Spleen (tissue), 11 donors: ENCODE data around the gene NKAIN2. TPM values are rescaled to one million over a fixed set of nuclear protein-coding genes. Genes with fewer than 3 reads are reported as not detected.

Source experiments
- DNase-seq: peaks from one replicate; pipeline ENCODE4 v3.0.0-alpha.2; 2020
- H3K27ac ChIP-seq, 8 donors: fragments of 200-600 bp; sonication (generic) in 7 of 8; 1 replicate in 4 of 8; 2 replicates in 4 of 8; pipeline versions ENCODE4 v1.5.0 to v1.8.0; 2016 to 2021; ENCODE audit warnings: inconsistent platforms in 4 of 8, mild to moderate bottlenecking in 4 of 8, moderate library complexity in 1 of 8
- H3K27me3 ChIP-seq, 7 donors: fragments of 200-600 bp; sonication (generic) in 6 of 7; replicated peaks in 1 of 7; 1 replicate in 4 of 7; 2 replicates in 3 of 7; pipeline versions ENCODE4 v1.5.0 to v1.8.0; 2016 to 2021; ENCODE audit warnings: inconsistent platforms in 3 of 7, mild to moderate bottlenecking in 1 of 7
- H3K36me3 ChIP-seq, 6 donors: fragments of 200-600 bp; sonication (generic) in 5 of 6; 1 replicate in 4 of 6; 2 replicates in 2 of 6; pipeline versions ENCODE4 v1.5.0 to v1.8.0; 2016 to 2021; ENCODE audit warnings: inconsistent platforms in 2 of 6
- H3K4me1 ChIP-seq, 6 donors: fragments of 200-600 bp; sonication (generic) in 5 of 6; 1 replicate in 3 of 6; 2 replicates in 3 of 6; pipeline versions ENCODE4 v1.5.0 to v1.8.0; 2016 to 2021; ENCODE audit warnings: inconsistent platforms in 3 of 6
- H3K4me3 ChIP-seq, 8 donors: fragments of 200-600 bp; sonication (generic) in 7 of 8; 1 replicate in 4 of 8; 2 replicates in 4 of 8; pipeline versions ENCODE4 v1.5.0 to v1.8.0; 2016 to 2021; ENCODE audit warnings: inconsistent platforms in 4 of 8, mild to moderate bottlenecking in 4 of 8, moderate library complexity in 2 of 8
- H3K9me3 ChIP-seq, 8 donors: fragments of 200-600 bp; sonication (generic) in 7 of 8; 1 replicate in 4 of 8; 2 replicates in 4 of 8; pipeline versions ENCODE4 v1.5.0 to v1.8.0; 2016 to 2021; ENCODE audit warnings: inconsistent platforms in 4 of 8
- POLR2A ChIP-seq, 3 donors: fragments of 450-650 bp; IDR thresholded peaks; one replicate each; pipeline ENCODE4 v1.5.1; 2017; ENCODE audit warnings: antibody characterized with exemption in 3 of 3, mild to moderate bottlenecking in 1 of 3
- POLR2AphosphoS5 ChIP-seq, 3 donors: sonication (generic); formaldehyde crosslinking; IDR thresholded peaks; one replicate each; pipeline ENCODE4 v1.5.1; 2017; ENCODE audit warnings: antibody characterized with exemption in 3 of 3
- WGBS, 5 donors: extraction: QIAGEN DNeasy Blood & Tissue Kit in 3 of 5; methylation state at CpG; one replicate each; pipeline versions ENCODE4 v1.1.5 to v1.1.7; 2013 to 2018; 5-methylcytosine and 5-hydroxymethylcytosine counted together
- intact Hi-C: fragments of 100-400 bp; cut with DNase I; formaldehyde crosslinking; loops from one replicate; pipeline ENCODE4 v1.15.0; 2023; ENCODE audit warnings: low total_unique reads
- polyA plus RNA-seq, 3 donors: library from polyadenylated mRNA; stranded (reverse); fragments of 200-250 nt; gene quantifications; one replicate each; pipeline ENCODE4 v1.2.1, GENCODE V29; 2013
- total RNA-seq, 7 donors: library from RNA; depleted of rRNA in 3 of 7; stranded (reverse); fragments of >200 nt in 3 of 7; fragmentation: NEBNext Ultra II Directional in 4 of 7; extraction: Animal tissue kit (Norgen Biotek cat#: 25700) in 4 of 7; gene quantifications; one replicate each; pipeline versions ENCODE4 v1.1.0 to v1.2.1, GENCODE V29; 2016 to 2021
- TF ChIP-seq, protein P1 (sequence below), 11 experiments: fragments of 200-600 bp in 7 of 11; fragments of 450-650 bp in 4 of 11; sonication (generic) in 4 of 11; IDR thresholded peaks in 8 of 11; conservative IDR thresholded peaks in 3 of 11; 1 replicate in 7 of 11; 2 replicates in 4 of 11; pipeline versions ENCODE4 v1.4.0 to v1.8.0; 2016 to 2021; ENCODE audit warnings: antibody characterized with exemption in 11 of 11, inconsistent platforms in 4 of 11, mild to moderate bottlenecking in 1 of 11
- donor health status: healthy with polysubstance abuse.
- donor health status: DM: no; HTN: no; CAD: no; lungs with moderate emphysema.
- donor health status: DM: no; HTN: no; CAD: no.
- donor health status: Bipolar disorder and iron deficiency.
- donor health status: healthy.
- donor health status: DM: no; HTN: no; CAD: no.
- donor health status: DM: yes; HTN: yes; CAD: no.

NKAIN2 gene
- total and polyA plus RNA-seq, 10 donors = 0.13 to 0.51 (median 0.18) TPM; not detected in 4

DNA sequence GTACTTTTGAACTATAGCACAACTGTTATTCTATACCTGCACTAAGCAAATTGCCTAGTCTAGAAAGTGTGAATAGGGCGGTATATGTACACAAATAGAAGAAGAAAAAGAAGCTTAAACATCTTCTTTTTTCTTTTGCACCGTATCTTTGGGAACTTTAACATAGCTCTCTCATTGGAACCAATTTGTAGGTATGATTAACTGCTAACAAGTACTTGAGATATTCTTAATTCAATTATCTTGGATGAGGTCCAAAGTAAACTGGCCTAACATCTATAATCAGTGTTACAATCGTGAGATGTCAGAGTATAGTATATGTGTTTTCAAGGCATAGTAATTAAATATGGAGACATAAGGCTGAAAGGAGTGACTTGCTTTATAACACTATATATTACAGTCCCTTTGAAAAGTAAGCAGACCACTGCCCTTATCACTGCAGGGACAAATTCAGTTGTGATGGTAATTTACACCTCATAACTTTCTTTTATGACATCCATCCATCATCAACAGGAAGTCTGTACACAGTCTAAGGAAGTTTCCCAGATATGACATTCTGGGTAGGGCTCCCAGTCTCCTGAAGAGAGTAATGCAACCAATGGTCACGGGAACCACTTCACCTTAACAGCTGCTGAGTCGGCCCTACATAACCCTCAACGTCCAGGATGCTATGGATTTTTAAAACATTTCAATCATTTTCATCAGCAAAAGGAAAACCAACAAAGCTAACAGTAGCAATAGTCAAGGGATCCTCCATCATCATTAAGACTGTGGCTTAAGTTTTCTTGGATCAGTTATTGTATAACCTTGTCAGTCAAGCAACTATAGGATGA lies 37.6 kb downstream of the NKAIN2 start:
- Histone ChIP-seq H3K27me3 (no peaks in the 10 kb centered on the region), H3K9me3 (no peaks in the 10 kb centered on the region), H3K36me3 (no peaks in the 10 kb centered on the region), H3K4me1 (no peaks in the 10 kb centered on the region), H3K27ac (no peak overlapping the region), H3K4me3 (no peak overlapping the region)
- intact Hi-C loops = no loop called here
- WGBS, 5 donors = 19 to 22% (median 21%) methylated on average over 6 of the region's 6 CpGs
- no peak for DNase-seq
- TF ChIP-seq POLR2AphosphoS5 (IDR thresholded peaks at IDR 0.05) (no peak), POLR2A (IDR thresholded peaks at IDR 0.05) (no peak)
- TF ChIP-seq, protein P1, sequence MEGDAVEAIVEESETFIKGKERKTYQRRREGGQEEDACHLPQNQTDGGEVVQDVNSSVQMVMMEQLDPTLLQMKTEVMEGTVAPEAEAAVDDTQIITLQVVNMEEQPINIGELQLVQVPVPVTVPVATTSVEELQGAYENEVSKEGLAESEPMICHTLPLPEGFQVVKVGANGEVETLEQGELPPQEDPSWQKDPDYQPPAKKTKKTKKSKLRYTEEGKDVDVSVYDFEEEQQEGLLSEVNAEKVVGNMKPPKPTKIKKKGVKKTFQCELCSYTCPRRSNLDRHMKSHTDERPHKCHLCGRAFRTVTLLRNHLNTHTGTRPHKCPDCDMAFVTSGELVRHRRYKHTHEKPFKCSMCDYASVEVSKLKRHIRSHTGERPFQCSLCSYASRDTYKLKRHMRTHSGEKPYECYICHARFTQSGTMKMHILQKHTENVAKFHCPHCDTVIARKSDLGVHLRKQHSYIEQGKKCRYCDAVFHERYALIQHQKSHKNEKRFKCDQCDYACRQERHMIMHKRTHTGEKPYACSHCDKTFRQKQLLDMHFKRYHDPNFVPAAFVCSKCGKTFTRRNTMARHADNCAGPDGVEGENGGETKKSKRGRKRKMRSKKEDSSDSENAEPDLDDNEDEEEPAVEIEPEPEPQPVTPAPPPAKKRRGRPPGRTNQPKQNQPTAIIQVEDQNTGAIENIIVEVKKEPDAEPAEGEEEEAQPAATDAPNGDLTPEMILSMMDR (IDR thresholded peaks at IDR 0.05 in 8 of 11, conservative IDR thresholded peaks at IDR 0.05 in 3 of 11) = no peak

DNA sequence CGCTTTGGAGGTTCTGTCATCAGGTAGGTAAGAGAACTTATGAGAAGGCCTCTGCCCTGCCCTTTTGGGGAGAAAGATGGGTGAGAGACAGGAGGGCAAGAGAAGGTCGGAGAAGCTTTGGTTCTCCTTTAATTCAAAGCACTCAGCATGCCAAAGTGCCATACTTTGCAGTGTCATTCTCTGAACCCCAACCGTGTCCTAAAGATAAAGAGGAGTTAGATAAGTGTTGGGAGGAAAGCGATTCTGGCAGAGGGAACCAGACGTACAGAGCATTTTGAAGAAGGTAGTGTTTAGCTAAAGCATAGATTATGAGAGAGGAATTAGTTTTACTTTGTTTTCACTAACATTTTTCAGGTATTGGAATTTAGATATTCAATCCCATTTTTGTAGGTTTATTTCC lies 40.3 kb downstream of the NKAIN2 start:
- H3K27me3 ChIP-seq = no peaks in the 10 kb centered on the region
- TF ChIP-seq POLR2AphosphoS5 (IDR thresholded peaks at IDR 0.05) (no peak), POLR2A (IDR thresholded peaks at IDR 0.05) (no peak)
- TF ChIP-seq, protein P1 (IDR thresholded peaks at IDR 0.05 in 8 of 11, conservative IDR thresholded peaks at IDR 0.05 in 3 of 11) = no peak
- no peak for DNase-seq
- H3K27ac ChIP-seq = no peak overlapping the region
- no peak overlapping the region for H3K4me3 ChIP-seq
- WGBS, 5 donors = 83 to 96% (median 86%) methylated on average over 5 of the region's 5 CpGs
- no peaks in the 10 kb centered on the region for H3K4me1 ChIP-seq
- intact Hi-C loops = no loop called here
- H3K36me3 ChIP-seq = no peaks in the 10 kb centered on the region
- H3K9me3 ChIP-seq = peaks cover 0 to 11% (median 0%) of the 10 kb centered on the region in 8 donors

DNA sequence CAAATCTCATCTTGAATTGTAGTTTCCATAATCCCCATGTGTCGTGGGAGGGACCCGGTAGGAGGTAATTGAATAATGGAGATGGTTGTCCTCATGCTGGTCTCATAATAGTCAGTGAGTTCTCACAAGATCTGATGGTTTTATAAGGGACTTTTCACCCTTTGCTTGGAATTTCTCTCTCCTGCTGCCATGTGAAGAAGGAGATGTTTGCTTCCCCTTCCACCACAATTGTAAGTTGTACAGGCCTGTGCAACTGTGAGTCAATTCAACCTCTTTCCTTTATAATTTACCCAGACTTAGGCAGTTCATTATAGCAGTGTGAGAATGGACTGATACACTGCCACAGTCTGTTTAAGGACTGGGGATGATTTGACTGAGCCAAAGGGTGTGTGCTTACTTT lies 44.7 kb downstream of the NKAIN2 start:
- Histone ChIP-seq H3K27ac (no peak overlapping the region), H3K9me3 (peaks cover 0 to 11% (median 0%) of the 10 kb centered on the region in 8 donors), H3K36me3 (no peaks in the 10 kb centered on the region), H3K27me3 (no peaks in the 10 kb centered on the region), H3K4me3 (no peak overlapping the region), H3K4me1 (no peaks in the 10 kb centered on the region)
- no peak for TF ChIP-seq POLR2AphosphoS5 (IDR thresholded peaks at IDR 0.05)
- TF ChIP-seq POLR2A (IDR thresholded peaks at IDR 0.05) = no peak
- TF ChIP-seq, protein P1 (IDR thresholded peaks at IDR 0.05 in 8 of 11, conservative IDR thresholded peaks at IDR 0.05 in 3 of 11) = no peak
- WGBS, 5 donors = 90 to 97% (median 94%) methylated on average over 2 of the region's 2 CpGs
- DNase-seq = no peak
- intact Hi-C loops = no loop called here

DNA sequence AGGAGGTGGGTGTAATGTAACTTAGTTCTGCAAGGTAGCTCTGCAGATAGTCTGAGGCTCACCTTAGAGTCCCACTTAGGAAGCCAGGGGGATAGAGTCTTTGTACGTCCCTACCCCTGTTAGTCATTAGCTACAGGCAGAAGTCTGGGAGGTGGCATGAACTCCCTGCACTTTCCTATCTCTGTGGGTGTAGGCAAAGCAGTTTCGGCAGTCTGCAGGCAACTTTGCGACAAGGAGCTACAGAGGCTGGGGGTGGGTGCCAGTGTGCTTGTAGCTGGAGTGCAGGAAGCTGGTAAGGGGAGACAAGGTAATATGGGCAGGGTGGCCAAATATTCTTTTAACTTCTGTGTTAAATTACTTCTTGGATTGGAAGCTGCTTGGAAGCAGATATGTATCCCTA lies 45.7 kb downstream of the NKAIN2 start:
- Histone ChIP-seq H3K27ac (no peak overlapping the region), H3K36me3 (no peaks in the 10 kb centered on the region), H3K9me3 (peaks cover 0 to 11% (median 0%) of the 10 kb centered on the region in 8 donors), H3K4me1 (no peaks in the 10 kb centered on the region), H3K4me3 (no peak overlapping the region), H3K27me3 (no peaks in the 10 kb centered on the region)
- TF ChIP-seq POLR2A (IDR thresholded peaks at IDR 0.05) = no peak
- TF ChIP-seq, protein P1 (IDR thresholded peaks at IDR 0.05 in 8 of 11, conservative IDR thresholded peaks at IDR 0.05 in 3 of 11) = no peak
- TF ChIP-seq POLR2AphosphoS5 (IDR thresholded peaks at IDR 0.05) = no peak
- WGBS, 5 donors = 63 to 87% (median 75%) methylated on average over 3 of the region's 3 CpGs
- intact Hi-C loops = no loop called here
- DNase-seq = no peak
